ENCODE measurements around the gene TEX52. TPM values are rescaled to one million over a fixed set of nuclear protein-coding genes. Genes with fewer than 3 reads are reported as not detected.

TEX52 gene
- total RNA-seq, 1 donor from 2014 or later = not detected

Other genes starting within 250 kb of the TEX52 start
- 219 and 233 TPM in 2 replicates for gene FKBP4, start 62.1 kb downstream of the TEX52 start, total RNA-seq
- 43.4 and 46.4 TPM in 2 replicates for gene ITFG2, start 44.4 kb downstream of the TEX52 start, total RNA-seq
- not detected in 2 replicates for gene NRIP2, start 22.0 kb downstream of the TEX52 start, total RNA-seq
- gene FOXM1, start 20.1 kb upstream of the TEX52 start, total RNA-seq = 74.8 and 79.3 TPM in 2 replicates
- 46.5 and 51.1 TPM in 2 replicates for gene RHNO1, start 20.2 kb upstream of the TEX52 start, total RNA-seq
- gene TULP3, start 33.9 kb upstream of the TEX52 start, total RNA-seq = 6.0 and 6.4 TPM in 2 replicates
- gene TEAD4, start 102.4 kb upstream of the TEX52 start, total RNA-seq = 12.7 and 13.7 TPM in 2 replicates
- 0.18 and 0.48 TPM in 2 replicates for gene TSPAN9, start 220.3 kb upstream of the TEX52 start, total RNA-seq

All from activated T-helper 2 cell treated with anti-CD3 and anti-CD28 coated beads, Interferon-gamma antibody, Interleukin-2, Interleukin-4, amounts not matched to agents 10 μg/mL and 5 μg/mL and 100 μg/mL, durations not matched to agents 14 hours and 24 hours and 36 hours (primary cell).